Measurements from ENCODE around the gene CCDC200. TPM values are rescaled to one million over a fixed set of nuclear protein-coding genes. Genes with fewer than 3 reads are reported as not detected.

Gene CCDC200
- total and polyA plus RNA-seq, 2 of the 13 experiments (the other 11 are each of a cell fraction or from before 2014, with no cell fraction given): not detected

DNA sequence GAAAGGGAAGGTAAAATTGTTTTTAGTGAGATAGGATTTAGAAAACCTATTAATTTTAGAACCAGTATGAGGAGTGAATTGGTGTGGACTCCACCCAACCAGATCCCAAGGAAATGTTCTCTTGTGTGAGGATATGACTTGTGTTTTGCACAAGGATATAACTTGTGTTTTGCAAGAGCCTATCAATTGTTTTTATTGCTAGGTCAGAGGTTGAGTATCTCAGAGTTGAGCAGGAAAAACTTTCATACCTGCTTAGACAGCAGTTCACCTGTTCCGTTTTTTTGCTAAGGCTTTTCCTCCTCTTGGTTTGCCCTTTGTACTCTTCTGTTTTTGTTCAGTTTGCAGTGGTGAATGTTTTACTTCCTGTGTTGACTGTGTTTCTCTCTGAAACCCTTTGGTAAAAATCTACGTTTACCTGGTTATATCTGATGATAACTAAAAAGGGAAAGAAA, 52.3 kb downstream of the CCDC200 start (continued):
- TF ChIP-seq, protein P1, sequence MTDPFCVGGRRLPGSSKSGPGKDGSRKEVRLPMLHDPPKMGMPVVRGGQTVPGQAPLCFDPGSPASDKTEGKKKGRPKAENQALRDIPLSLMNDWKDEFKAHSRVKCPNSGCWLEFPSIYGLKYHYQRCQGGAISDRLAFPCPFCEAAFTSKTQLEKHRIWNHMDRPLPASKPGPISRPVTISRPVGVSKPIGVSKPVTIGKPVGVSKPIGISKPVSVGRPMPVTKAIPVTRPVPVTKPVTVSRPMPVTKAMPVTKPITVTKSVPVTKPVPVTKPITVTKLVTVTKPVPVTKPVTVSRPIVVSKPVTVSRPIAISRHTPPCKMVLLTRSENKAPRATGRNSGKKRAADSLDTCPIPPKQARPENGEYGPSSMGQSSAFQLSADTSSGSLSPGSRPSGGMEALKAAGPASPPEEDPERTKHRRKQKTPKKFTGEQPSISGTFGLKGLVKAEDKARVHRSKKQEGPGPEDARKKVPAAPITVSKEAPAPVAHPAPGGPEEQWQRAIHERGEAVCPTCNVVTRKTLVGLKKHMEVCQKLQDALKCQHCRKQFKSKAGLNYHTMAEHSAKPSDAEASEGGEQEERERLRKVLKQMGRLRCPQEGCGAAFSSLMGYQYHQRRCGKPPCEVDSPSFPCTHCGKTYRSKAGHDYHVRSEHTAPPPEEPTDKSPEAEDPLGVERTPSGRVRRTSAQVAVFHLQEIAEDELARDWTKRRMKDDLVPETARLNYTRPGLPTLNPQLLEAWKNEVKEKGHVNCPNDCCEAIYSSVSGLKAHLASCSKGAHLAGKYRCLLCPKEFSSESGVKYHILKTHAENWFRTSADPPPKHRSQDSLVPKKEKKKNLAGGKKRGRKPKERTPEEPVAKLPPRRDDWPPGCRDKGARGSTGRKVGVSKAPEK (CRISPR knock-in tag; IDR thresholded peaks at IDR 0.05; ENCODE audit: borderline replicate concordance): no peak
- no peak for TF ChIP-seq ZNF782 (CRISPR knock-in tag; IDR thresholded peaks at IDR 0.05; ENCODE audit: borderline replicate concordance)
- TF ChIP-seq, protein P2, sequence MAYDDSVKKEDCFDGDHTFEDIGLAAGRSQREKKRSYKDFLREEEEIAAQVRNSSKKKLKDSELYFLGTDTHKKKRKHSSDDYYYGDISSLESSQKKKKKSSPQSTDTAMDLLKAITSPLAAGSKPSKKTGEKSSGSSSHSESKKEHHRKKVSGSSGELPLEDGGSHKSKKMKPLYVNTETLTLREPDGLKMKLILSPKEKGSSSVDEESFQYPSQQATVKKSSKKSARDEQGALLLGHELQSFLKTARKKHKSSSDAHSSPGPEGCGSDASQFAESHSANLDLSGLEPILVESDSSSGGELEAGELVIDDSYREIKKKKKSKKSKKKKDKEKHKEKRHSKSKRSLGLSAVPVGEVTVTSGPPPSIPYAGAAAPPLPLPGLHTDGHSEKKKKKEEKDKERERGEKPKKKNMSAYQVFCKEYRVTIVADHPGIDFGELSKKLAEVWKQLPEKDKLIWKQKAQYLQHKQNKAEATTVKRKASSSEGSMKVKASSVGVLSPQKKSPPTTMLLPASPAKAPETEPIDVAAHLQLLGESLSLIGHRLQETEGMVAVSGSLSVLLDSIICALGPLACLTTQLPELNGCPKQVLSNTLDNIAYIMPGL (CRISPR knock-in tag; IDR thresholded peaks at IDR 0.05; ENCODE audit: borderline replicate concordance in 1 of 2, low read depth in 1 of 2): peak in 1 of 2 experiments; percentile 38; a peak in 1 of 4 replicates
- no peak for TF ChIP-seq ZNF83 (CRISPR knock-in tag; IDR thresholded peaks at IDR 0.05; ENCODE audit: borderline replicate concordance)
- TF ChIP-seq ZNF10 (CRISPR knock-in tag; IDR thresholded peaks at IDR 0.05; ENCODE audit: borderline replicate concordance, low read depth): no peak
- TF ChIP-seq ZNF382 (CRISPR knock-in tag; IDR thresholded peaks at IDR 0.05; ENCODE audit: borderline replicate concordance): no peak
- no peak for TF ChIP-seq CEBPB (IDR thresholded peaks at IDR 0.05; ENCODE audit: borderline replicate concordance, low read depth, low read length)
- no peak for TF ChIP-seq SRY (CRISPR knock-in tag; IDR thresholded peaks at IDR 0.05)
- TF ChIP-seq ZNF446 (CRISPR knock-in tag; IDR thresholded peaks at IDR 0.05): no peak
- TF ChIP-seq ZNF777 (CRISPR knock-in tag; IDR thresholded peaks at IDR 0.05): no peak
- no peak; the same call in 1 of the 2 replicates for TF ChIP-seq RFXAP (CRISPR knock-in tag; IDR thresholded peaks at IDR 0.05; ENCODE audit: borderline replicate concordance)
- no peak for TF ChIP-seq GABPA (IDR thresholded peaks at IDR 0.05; ENCODE audit: low read depth, low read length)
- TF ChIP-seq GABPA (CRISPR knock-in tag; IDR thresholded peaks at IDR 0.05; ENCODE audit: low read depth): peak; percentile 81
- TF ChIP-seq, protein P3, sequence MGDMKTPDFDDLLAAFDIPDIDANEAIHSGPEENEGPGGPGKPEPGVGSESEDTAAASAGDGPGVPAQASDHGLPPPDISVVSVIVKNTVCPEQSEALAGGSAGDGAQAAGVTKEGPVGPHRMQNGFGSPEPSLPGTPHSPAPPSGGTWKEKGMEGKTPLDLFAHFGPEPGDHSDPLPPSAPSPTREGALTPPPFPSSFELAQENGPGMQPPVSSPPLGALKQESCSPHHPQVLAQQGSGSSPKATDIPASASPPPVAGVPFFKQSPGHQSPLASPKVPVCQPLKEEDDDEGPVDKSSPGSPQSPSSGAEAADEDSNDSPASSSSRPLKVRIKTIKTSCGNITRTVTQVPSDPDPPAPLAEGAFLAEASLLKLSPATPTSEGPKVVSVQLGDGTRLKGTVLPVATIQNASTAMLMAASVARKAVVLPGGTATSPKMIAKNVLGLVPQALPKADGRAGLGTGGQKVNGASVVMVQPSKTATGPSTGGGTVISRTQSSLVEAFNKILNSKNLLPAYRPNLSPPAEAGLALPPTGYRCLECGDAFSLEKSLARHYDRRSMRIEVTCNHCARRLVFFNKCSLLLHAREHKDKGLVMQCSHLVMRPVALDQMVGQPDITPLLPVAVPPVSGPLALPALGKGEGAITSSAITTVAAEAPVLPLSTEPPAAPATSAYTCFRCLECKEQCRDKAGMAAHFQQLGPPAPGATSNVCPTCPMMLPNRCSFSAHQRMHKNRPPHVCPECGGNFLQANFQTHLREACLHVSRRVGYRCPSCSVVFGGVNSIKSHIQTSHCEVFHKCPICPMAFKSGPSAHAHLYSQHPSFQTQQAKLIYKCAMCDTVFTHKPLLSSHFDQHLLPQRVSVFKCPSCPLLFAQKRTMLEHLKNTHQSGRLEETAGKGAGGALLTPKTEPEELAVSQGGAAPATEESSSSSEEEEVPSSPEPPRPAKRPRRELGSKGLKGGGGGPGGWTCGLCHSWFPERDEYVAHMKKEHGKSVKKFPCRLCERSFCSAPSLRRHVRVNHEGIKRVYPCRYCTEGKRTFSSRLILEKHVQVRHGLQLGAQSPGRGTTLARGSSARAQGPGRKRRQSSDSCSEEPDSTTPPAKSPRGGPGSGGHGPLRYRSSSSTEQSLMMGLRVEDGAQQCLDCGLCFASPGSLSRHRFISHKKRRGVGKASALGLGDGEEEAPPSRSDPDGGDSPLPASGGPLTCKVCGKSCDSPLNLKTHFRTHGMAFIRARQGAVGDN (CRISPR knock-in tag; IDR thresholded peaks at IDR 0.05): no peak
- TF ChIP-seq ZNF775 (CRISPR knock-in tag; IDR thresholded peaks at IDR 0.05; ENCODE audit: borderline replicate concordance): no peak
- TF ChIP-seq ZNF264 (CRISPR knock-in tag; IDR thresholded peaks at IDR 0.05): peak; percentile 37; the same call in 1 of the 2 replicates
- TF ChIP-seq, protein P4, sequence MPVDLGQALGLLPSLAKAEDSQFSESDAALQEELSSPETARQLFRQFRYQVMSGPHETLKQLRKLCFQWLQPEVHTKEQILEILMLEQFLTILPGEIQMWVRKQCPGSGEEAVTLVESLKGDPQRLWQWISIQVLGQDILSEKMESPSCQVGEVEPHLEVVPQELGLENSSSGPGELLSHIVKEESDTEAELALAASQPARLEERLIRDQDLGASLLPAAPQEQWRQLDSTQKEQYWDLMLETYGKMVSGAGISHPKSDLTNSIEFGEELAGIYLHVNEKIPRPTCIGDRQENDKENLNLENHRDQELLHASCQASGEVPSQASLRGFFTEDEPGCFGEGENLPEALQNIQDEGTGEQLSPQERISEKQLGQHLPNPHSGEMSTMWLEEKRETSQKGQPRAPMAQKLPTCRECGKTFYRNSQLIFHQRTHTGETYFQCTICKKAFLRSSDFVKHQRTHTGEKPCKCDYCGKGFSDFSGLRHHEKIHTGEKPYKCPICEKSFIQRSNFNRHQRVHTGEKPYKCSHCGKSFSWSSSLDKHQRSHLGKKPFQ (CRISPR knock-in tag; IDR thresholded peaks at IDR 0.05; ENCODE audit: insufficient replicate concordance): peak; percentile 5
- TF ChIP-seq GABPB1 (CRISPR knock-in tag; IDR thresholded peaks at IDR 0.05): peak; percentile 38; the same call in 1 of the 2 replicates
- TF ChIP-seq ISL2 (CRISPR knock-in tag; IDR thresholded peaks at IDR 0.05): peak; percentile 79

Data from HepG2 (cell line).